SK-N-SH treated with all-trans-retinoic acid at 6 μM for 48 hours (cell line): ENCODE data around the gene SNAPIN.
A peak's percentile ranks its signal among the peaks of the same experiment; 100 is the strongest.

Source experiments
- ATAC-seq: fragments of 200-7000 bp; cut with Tn5 transposase; 3 replicates; pipeline ENCODE4 v1.9.1; 2020; ENCODE audit warnings: mild to moderate bottlenecking, moderate library complexity
- BACH2 ChIP-seq: fragments of 250-450 bp; sonication (Bioruptor Pico); IDR thresholded peaks from 2 replicates; pipeline ENCODE4 v1.9.0; 2021; ENCODE audit warnings: mild to moderate bottlenecking, borderline replicate concordance
- CREB5 ChIP-seq: fragments of 250-450 bp; sonication (Bioruptor Pico); IDR thresholded peaks from 2 replicates; pipeline ENCODE4 v1.5.1; 2020; ENCODE audit warnings: low read depth, mild to moderate bottlenecking, moderate library complexity
- CSDC2 ChIP-seq: fragments of 250-450 bp; sonication (Bioruptor Pico); IDR thresholded peaks from 2 replicates; pipeline ENCODE4 v1.5.0; 2020; ENCODE audit warnings: mild to moderate bottlenecking, moderate library complexity
- ESRRG ChIP-seq: fragments of 250-450 bp; sonication (Bioruptor Pico); IDR thresholded peaks from 2 replicates; pipeline ENCODE4 v1.6.1; 2021; ENCODE audit warnings: mild to moderate bottlenecking
- GLIS3 ChIP-seq: fragments of 250-450 bp; sonication (Bioruptor Pico); IDR thresholded peaks from 2 replicates; pipeline ENCODE4 v1.5.0; 2020; ENCODE audit warnings: mild to moderate bottlenecking, moderate library complexity
- ISL1 ChIP-seq: fragments of 250-450 bp; sonication (Bioruptor Pico); IDR thresholded peaks from 2 replicates; pipeline ENCODE4 v2.1.2; 2022; ENCODE audit warnings: mild to moderate bottlenecking, moderate library complexity
- OSR1 ChIP-seq: fragments of 250-450 bp; sonication (Bioruptor Pico); IDR thresholded peaks from 2 replicates; pipeline ENCODE4 v1.8.0; 2022; ENCODE audit warnings: moderate library complexity, mild to moderate bottlenecking, inconsistent platforms
- POU6F1 ChIP-seq: fragments of 250-450 bp; sonication (Bioruptor Pico); IDR thresholded peaks from 2 replicates; pipeline ENCODE4 v1.8.0; 2021; ENCODE audit warnings: low read depth, mild to moderate bottlenecking, moderate library complexity, borderline replicate concordance
- PPARA ChIP-seq: fragments of 250-450 bp; sonication (Bioruptor Pico); IDR thresholded peaks from 2 replicates; pipeline ENCODE4 v1.5.0; 2020; ENCODE audit warnings: mild to moderate bottlenecking, borderline replicate concordance
- RARB ChIP-seq: fragments of 250-450 bp; sonication (Bioruptor Pico); IDR thresholded peaks from 2 replicates; pipeline ENCODE4 v1.8.0; 2021; ENCODE audit warnings: mild to moderate bottlenecking, moderate library complexity
- SNAI2 ChIP-seq: fragments of 250-450 bp; sonication (Bioruptor Pico); IDR thresholded peaks from 2 replicates; pipeline ENCODE4 v1.5.0; 2020; ENCODE audit warnings: mild to moderate bottlenecking, moderate library complexity
- TCF4 ChIP-seq: fragments of 250-450 bp; sonication (Bioruptor Pico); IDR thresholded peaks from 2 replicates; pipeline ENCODE4 v1.8.0; 2021; ENCODE audit warnings: mild to moderate bottlenecking, moderate library complexity, borderline replicate concordance
- TOX ChIP-seq: fragments of 250-450 bp; sonication (Bioruptor Pico); IDR thresholded peaks from 2 replicates; pipeline ENCODE4 v1.8.0; 2021; ENCODE audit warnings: mild to moderate bottlenecking, moderate library complexity, borderline replicate concordance
- ZC3H10 ChIP-seq: fragments of 250-450 bp; sonication (Bioruptor Pico); IDR thresholded peaks from 2 replicates; pipeline ENCODE4 v1.5.1; 2021; ENCODE audit warnings: mild to moderate bottlenecking, moderate library complexity
- ZFP3 ChIP-seq: fragments of 250-450 bp; sonication (Bioruptor Pico); IDR thresholded peaks from 2 replicates; pipeline ENCODE4 v1.5.0; 2020; ENCODE audit warnings: mild to moderate bottlenecking, moderate library complexity
- ZFP30 ChIP-seq: fragments of 450-650 bp; formaldehyde crosslinking; IDR thresholded peaks from 2 replicates; pipeline ENCODE4 v1.5.0; 2022; ENCODE audit warnings: mild to moderate bottlenecking, moderate library complexity
- ZNF565 ChIP-seq: fragments of 450-650 bp; formaldehyde crosslinking; conservative IDR thresholded peaks from 2 replicates; pipeline ENCODE4 v1.5.0; 2020; ENCODE audit warnings: low read depth, mild to moderate bottlenecking, moderate library complexity
- ZNF70 ChIP-seq: fragments of 450-650 bp; formaldehyde crosslinking; IDR thresholded peaks from 2 replicates; pipeline ENCODE4 v1.5.0; 2020; ENCODE audit warnings: mild to moderate bottlenecking, moderate library complexity
- ZNF8 ChIP-seq: fragments of 450-650 bp; formaldehyde crosslinking; IDR thresholded peaks from 2 replicates; pipeline ENCODE4 v1.5.0; 2020; ENCODE audit warnings: mild to moderate bottlenecking, moderate library complexity
- TF ChIP-seq, protein P1 (sequence below): fragments of 250-450 bp; sonication (Bioruptor Pico); IDR thresholded peaks from 2 replicates; pipeline ENCODE4 v1.5.0; 2020; ENCODE audit warnings: mild to moderate bottlenecking, moderate library complexity
- TF ChIP-seq, protein P2 (sequence below): fragments of 250-450 bp; sonication (Bioruptor Pico); IDR thresholded peaks from 2 replicates; pipeline ENCODE4 v1.5.1; 2021; ENCODE audit warnings: mild to moderate bottlenecking, moderate library complexity
- TF ChIP-seq, protein P3 (sequence below): fragments of 250-450 bp; sonication (Bioruptor Pico); IDR thresholded peaks from 2 replicates; pipeline ENCODE4 v1.8.0; 2020; ENCODE audit warnings: mild to moderate bottlenecking, moderate library complexity, borderline replicate concordance

Gene SNAPIN

GRCh38 chr1:153688736-153689328 lies 30.3 kb downstream of the SNAPIN start:
- ATAC-seq: no peak
- TF ChIP-seq ZNF8 (CRISPR knock-in tag): no peak
- TF ChIP-seq, all 23 proteins: peak for 0

DNA sequence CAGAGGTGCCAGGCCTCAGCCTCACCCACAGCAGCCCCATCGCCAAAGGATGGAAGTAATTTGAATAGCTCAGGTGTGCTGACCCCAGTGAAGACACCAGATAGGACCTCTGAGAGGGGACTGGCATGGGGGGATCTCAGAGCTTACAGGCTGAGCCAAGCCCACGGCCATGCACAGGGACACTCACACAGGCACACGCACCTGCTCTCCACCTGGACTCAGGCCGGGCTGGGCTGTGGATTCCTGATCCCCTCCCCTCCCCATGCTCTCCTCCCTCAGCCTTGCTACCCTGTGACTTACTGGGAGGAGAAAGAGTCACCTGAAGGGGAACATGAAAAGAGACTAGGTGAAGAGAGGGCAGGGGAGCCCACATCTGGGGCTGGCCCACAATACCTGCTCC lies 35.0 kb downstream of the SNAPIN start:
- ATAC-seq: no peak
- no peak for TF ChIP-seq CREB5
- TF ChIP-seq TCF4 (CRISPR knock-in tag): no peak
- no peak for TF ChIP-seq SNAI2 (CRISPR knock-in tag)
- no peak for TF ChIP-seq ESRRG (CRISPR knock-in tag)
- TF ChIP-seq ISL1 (CRISPR knock-in tag): no peak
- TF ChIP-seq TOX (CRISPR knock-in tag): no peak
- TF ChIP-seq PPARA (CRISPR knock-in tag): no peak
- TF ChIP-seq ZNF8 (CRISPR knock-in tag): no peak
- TF ChIP-seq ZNF565 (CRISPR knock-in tag): no peak
- TF ChIP-seq ZFP30: no peak
- TF ChIP-seq, protein P1, sequence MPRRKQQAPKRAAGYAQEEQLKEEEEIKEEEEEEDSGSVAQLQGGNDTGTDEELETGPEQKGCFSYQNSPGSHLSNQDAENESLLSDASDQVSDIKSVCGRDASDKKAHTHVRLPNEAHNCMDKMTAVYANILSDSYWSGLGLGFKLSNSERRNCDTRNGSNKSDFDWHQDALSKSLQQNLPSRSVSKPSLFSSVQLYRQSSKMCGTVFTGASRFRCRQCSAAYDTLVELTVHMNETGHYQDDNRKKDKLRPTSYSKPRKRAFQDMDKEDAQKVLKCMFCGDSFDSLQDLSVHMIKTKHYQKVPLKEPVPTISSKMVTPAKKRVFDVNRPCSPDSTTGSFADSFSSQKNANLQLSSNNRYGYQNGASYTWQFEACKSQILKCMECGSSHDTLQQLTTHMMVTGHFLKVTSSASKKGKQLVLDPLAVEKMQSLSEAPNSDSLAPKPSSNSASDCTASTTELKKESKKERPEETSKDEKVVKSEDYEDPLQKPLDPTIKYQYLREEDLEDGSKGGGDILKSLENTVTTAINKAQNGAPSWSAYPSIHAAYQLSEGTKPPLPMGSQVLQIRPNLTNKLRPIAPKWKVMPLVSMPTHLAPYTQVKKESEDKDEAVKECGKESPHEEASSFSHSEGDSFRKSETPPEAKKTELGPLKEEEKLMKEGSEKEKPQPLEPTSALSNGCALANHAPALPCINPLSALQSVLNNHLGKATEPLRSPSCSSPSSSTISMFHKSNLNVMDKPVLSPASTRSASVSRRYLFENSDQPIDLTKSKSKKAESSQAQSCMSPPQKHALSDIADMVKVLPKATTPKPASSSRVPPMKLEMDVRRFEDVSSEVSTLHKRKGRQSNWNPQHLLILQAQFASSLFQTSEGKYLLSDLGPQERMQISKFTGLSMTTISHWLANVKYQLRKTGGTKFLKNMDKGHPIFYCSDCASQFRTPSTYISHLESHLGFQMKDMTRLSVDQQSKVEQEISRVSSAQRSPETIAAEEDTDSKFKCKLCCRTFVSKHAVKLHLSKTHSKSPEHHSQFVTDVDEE (CRISPR knock-in tag): no peak

GRCh38 chr1:153696741-153697140 lies 38.2 kb downstream of the SNAPIN start:
- no peak for ATAC-seq
- TF ChIP-seq TOX (CRISPR knock-in tag) (no peak), ZFP30 (no peak), ZNF70 (CRISPR knock-in tag) (no peak), TCF4 (CRISPR knock-in tag) (no peak), BACH2 (CRISPR knock-in tag) (no peak), ZNF8 (CRISPR knock-in tag) (no peak), GLIS3 (CRISPR knock-in tag) (no peak), ZFP3 (no peak), CSDC2 (CRISPR knock-in tag) (no peak), ISL1 (CRISPR knock-in tag) (no peak), OSR1 (CRISPR knock-in tag) (no peak), ESRRG (CRISPR knock-in tag) (no peak), ZC3H10 (CRISPR knock-in tag) (no peak), SNAI2 (CRISPR knock-in tag) (no peak), POU6F1 (CRISPR knock-in tag) (no peak)
- TF ChIP-seq, protein P2, sequence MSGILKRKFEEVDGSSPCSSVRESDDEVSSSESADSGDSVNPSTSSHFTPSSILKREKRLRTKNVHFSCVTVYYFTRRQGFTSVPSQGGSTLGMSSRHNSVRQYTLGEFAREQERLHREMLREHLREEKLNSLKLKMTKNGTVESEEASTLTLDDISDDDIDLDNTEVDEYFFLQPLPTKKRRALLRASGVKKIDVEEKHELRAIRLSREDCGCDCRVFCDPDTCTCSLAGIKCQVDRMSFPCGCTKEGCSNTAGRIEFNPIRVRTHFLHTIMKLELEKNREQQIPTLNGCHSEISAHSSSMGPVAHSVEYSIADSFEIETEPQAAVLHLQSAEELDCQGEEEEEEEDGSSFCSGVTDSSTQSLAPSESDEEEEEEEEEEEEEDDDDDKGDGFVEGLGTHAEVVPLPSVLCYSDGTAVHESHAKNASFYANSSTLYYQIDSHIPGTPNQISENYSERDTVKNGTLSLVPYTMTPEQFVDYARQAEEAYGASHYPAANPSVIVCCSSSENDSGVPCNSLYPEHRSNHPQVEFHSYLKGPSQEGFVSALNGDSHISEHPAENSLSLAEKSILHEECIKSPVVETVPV (CRISPR knock-in tag): no peak
- TF ChIP-seq, all 23 proteins: peak for 0

DNA sequence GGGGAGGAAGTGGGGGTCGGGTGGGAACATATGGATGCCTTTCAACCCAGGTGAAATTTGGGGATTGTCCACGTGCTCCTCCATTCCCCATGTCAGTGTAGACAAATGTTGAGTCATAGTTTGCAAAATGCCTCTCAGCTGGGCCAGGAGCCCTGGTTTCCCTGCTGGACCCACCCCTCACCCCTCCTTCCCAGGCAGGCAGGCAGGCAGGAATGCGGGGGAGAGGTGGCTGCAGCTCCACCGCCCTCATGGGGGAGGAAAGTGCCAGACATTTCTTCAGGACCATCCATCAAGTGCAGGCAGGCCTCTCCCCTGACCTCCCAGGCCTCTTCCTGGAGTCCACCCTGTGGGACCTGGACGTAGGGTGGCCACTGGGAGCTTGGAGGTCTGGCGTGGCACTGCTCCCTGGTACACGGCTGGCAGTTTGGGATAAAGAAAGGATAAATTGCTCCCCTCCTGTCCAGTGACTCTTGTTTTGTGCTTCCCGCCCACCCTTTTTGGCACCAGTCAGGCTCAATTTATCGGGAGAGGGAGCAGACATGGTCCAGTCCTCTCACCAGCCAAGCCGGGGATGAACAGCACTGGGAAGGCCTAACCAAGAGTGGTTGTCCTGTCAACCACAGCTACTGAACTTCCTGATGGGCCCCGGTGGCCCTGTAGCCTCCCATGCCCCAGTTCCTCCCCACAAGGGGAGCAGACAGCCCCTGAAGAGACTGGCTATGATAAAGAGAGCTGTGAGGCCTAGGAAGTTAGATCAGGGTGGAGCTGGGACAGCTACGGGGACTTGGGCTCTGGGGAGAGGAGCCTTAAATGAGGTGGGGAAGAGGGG lies 38.9 kb downstream of the SNAPIN start:
- TF ChIP-seq PPARA (CRISPR knock-in tag) (no peak), CREB5 (no peak), ZNF8 (CRISPR knock-in tag) (no peak), OSR1 (CRISPR knock-in tag) (no peak), ZFP3 (0 out of 2 replicates have a peak, but pooled peaks have one; percentile 47), ISL1 (CRISPR knock-in tag) (0 out of 2 replicates have a peak, but pooled peaks have one; percentile 17), ZFP30 (no peak), ZNF70 (CRISPR knock-in tag) (no peak), RARB (no peak), TCF4 (CRISPR knock-in tag) (no peak)
- TF ChIP-seq, protein P3, sequence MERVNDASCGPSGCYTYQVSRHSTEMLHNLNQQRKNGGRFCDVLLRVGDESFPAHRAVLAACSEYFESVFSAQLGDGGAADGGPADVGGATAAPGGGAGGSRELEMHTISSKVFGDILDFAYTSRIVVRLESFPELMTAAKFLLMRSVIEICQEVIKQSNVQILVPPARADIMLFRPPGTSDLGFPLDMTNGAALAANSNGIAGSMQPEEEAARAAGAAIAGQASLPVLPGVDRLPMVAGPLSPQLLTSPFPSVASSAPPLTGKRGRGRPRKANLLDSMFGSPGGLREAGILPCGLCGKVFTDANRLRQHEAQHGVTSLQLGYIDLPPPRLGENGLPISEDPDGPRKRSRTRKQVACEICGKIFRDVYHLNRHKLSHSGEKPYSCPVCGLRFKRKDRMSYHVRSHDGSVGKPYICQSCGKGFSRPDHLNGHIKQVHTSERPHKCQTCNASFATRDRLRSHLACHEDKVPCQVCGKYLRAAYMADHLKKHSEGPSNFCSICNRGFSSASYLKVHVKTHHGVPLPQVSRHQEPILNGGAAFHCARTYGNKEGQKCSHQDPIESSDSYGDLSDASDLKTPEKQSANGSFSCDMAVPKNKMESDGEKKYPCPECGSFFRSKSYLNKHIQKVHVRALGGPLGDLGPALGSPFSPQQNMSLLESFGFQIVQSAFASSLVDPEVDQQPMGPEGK (CRISPR knock-in tag): no peak
- ATAC-seq: peak; percentile 72
